MM.1S (cell line): ENCODE results near the gene PANK2.

ENCODE experiments used
- EZH2 ChIP-seq: fragments of 300-600 bp; sonication (generic); optimal IDR thresholded peaks from 2 replicates; pipeline ENCODE3; 2017; ENCODE audit warnings: low read depth, mild to moderate bottlenecking, antibody characterized with exemption, low read length, mixed read lengths
- EZH2phosphoT487 ChIP-seq: fragments of 300-600 bp; sonication (generic); IDR thresholded peaks from 2 replicates; pipeline ENCODE4 v1.6.1; 2018; ENCODE audit warnings: antibody characterized with exemption, low read length
- TF ChIP-seq, protein P1 (sequence below): fragments of 300-600 bp; sonication (generic); IDR thresholded peaks from 2 replicates; pipeline ENCODE4 v1.5.1; 2016; ENCODE audit warnings: antibody characterized with exemption, low read length, mixed read lengths

DNA sequence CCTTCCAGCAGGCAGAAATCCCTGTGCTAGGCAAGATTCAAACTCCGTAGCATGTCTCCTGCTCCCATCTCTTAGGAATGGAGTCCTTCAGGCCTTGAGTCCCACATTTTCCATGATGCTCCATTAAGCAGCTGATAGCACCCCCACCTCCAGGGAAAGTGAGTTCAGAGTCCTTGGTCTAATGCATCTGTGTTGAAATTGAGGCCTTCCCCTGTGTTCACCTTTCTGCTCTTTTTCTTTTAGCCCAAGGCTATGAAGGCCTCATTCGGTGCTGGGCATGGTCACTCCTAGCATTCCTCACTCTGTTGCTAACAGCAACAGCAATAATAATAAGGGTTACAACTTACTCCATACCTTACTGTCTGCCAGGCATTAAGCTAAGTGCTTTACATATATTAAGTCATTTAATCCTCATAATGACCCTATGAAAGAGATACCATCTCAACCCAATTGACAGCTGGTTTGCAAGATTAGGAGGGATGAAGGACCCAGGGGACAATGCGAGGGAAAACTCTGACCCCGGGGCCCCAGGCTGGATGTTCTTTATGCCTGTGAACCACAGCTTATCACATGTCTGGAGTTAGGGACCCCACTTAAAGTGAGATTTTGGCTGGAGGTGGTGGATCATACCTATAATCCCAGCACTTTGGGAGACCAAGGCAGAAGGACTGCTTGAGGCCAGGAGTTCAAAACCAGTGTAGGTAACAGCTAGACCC, 17.5 kb upstream of the PANK2 start:
- TF ChIP-seq, protein P1, sequence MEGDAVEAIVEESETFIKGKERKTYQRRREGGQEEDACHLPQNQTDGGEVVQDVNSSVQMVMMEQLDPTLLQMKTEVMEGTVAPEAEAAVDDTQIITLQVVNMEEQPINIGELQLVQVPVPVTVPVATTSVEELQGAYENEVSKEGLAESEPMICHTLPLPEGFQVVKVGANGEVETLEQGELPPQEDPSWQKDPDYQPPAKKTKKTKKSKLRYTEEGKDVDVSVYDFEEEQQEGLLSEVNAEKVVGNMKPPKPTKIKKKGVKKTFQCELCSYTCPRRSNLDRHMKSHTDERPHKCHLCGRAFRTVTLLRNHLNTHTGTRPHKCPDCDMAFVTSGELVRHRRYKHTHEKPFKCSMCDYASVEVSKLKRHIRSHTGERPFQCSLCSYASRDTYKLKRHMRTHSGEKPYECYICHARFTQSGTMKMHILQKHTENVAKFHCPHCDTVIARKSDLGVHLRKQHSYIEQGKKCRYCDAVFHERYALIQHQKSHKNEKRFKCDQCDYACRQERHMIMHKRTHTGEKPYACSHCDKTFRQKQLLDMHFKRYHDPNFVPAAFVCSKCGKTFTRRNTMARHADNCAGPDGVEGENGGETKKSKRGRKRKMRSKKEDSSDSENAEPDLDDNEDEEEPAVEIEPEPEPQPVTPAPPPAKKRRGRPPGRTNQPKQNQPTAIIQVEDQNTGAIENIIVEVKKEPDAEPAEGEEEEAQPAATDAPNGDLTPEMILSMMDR: no peak
- no peak for TF ChIP-seq EZH2
- TF ChIP-seq EZH2phosphoT487: no peak
